K562 (cell line): ENCODE data around the gene CAMK2B. TPM values are rescaled to one million over a fixed set of nuclear protein-coding genes. Genes with fewer than 3 reads are reported as not detected.

ENCODE experiments used
- ATAC-seq: fragments of 200-7000 bp; cut with Tn5 transposase; 3 replicates; pipeline ENCODE4 v1.9.1; 2020; ENCODE audit warnings: moderate library complexity
- BruUV-seq: library from RNA; stranded (reverse); fragments of 400-500 nt; replicated peaks from 2 replicates; lab custom pipeline; 2021; lab: Mats Ljungman, UMichigan
- CTCF ChIA-PET: fragments of 300-600 bp; formaldehyde crosslinking; extraction: SDS; loops from one replicate; lab custom pipeline; 2021; ENCODE audit warnings: low intra/inter-chr PET ratio; lab: Yijun Ruan, JAX
- POLR2A ChIA-PET: fragments of 300-600, 350-650 bp; sonication (Branson Sonifier 250); formaldehyde crosslinking; extraction: SDS; loops from one replicate; lab custom pipeline; 2021; ENCODE audit warnings: antibody characterized with exemption, inconsistent platforms; lab: Yijun Ruan, JAX
- DNase-seq, 4 experiments: peaks; one replicate each; pipeline versions ENCODE4 v3.0.0 to v3.0.0-alpha.2; 2011 to 2018; ENCODE audit warnings: low spot score in 3 of 4, mixed read lengths in 3 of 4; ENCODE audit errors: extremely low read depth in 1 of 4
- FAIRE-seq: peaks from 2 replicates; lab custom pipeline; 2011; peaks lifted over from hg19 to GRCh38; lab: Jason Lieb, UNC
- H2AFZ ChIP-seq: 2 replicates; pipeline ENCODE4 v1.6.0; 2011; ENCODE audit warnings: low read depth, low read length, control low read depth, inconsistent platforms
- H3K27ac ChIP-seq: fragments of 200-600 bp; 3 replicates; pipeline ENCODE4 v1.8.0; 2011; ENCODE audit warnings: low read depth, mild to moderate bottlenecking, control low read depth, inconsistent platforms, low read length, moderate library complexity, mixed read lengths; ENCODE audit errors: extremely low read depth
- H3K27me3 ChIP-seq, 2 experiments: fragments of 300-600 bp in 1 of 2; 2 replicates in 1 of 2; 3 replicates in 1 of 2; pipeline versions ENCODE4 v1.6.0 to v1.8.0; 2011; ENCODE audit warnings: inconsistent platforms in 2 of 2, low read length in 2 of 2, mild to moderate bottlenecking in 1 of 2, mixed read lengths in 1 of 2, moderate library complexity in 1 of 2; ENCODE audit not compliant: control insufficient read depth in 2 of 2, insufficient read depth in 2 of 2
- H3K36me3 ChIP-seq: fragments of 300-600 bp; 3 replicates; pipeline ENCODE4 v1.8.0; 2011; ENCODE audit warnings: mild to moderate bottlenecking, low read length, inconsistent platforms; ENCODE audit not compliant: control insufficient read depth, insufficient read depth
- H3K4me1 ChIP-seq, 2 experiments: fragments of 200-600 bp in 1 of 2; replicated peaks in 1 of 2; 2 replicates in 1 of 2; 3 replicates in 1 of 2; pipeline versions ENCODE4 v1.5.1 to v1.8.0; 2011; ENCODE audit warnings: inconsistent platforms in 2 of 2, low read length in 2 of 2, mild to moderate bottlenecking in 1 of 2, mixed read lengths in 1 of 2, moderate library complexity in 1 of 2; ENCODE audit not compliant: control insufficient read depth in 2 of 2, insufficient read depth in 2 of 2
- H3K4me2 ChIP-seq: 2 replicates; pipeline ENCODE4 v1.6.1; 2011; ENCODE audit warnings: low read length, control low read depth, inconsistent platforms, mixed read lengths; ENCODE audit not compliant: insufficient read depth
- H3K4me3 ChIP-seq: fragments of 200-600 bp; sonication (generic), shearing (Covaris generic); 2 replicates; pipeline ENCODE4 v1.5.1; 2016; ENCODE audit warnings: control low read depth, inconsistent platforms
- H3K79me2 ChIP-seq: fragments of 200-600 bp; 3 replicates; pipeline ENCODE4 v1.8.0; 2011; ENCODE audit warnings: low read length, inconsistent platforms; ENCODE audit not compliant: control insufficient read depth, insufficient read depth
- H3K9ac ChIP-seq, 2 experiments: 2 replicates each; pipeline versions ENCODE4 v1.6.0 to v1.6.1; 2011; ENCODE audit warnings: low read depth in 2 of 2, low read length in 2 of 2, control low read depth in 1 of 2, inconsistent platforms in 1 of 2, mild to moderate bottlenecking in 1 of 2, mixed read lengths in 1 of 2; ENCODE audit not compliant: insufficient read depth in 1 of 2
- H3K9me1 ChIP-seq: one replicate; pipeline ENCODE4 v1.6.0; 2011; ENCODE audit warnings: inconsistent platforms, mild to moderate bottlenecking, low read length, moderate library complexity; ENCODE audit not compliant: control insufficient read depth, insufficient read depth
- H3K9me3 ChIP-seq: replicated peaks from 2 replicates; pipeline ENCODE4 v1.5.1; 2011; ENCODE audit warnings: low read depth, low read length, inconsistent platforms; ENCODE audit not compliant: control insufficient read depth, insufficient read depth
- H4K20me1 ChIP-seq: replicated peaks from 2 replicates; pipeline ENCODE4 v1.6.1; 2011; ENCODE audit warnings: low read length, inconsistent platforms, mixed read lengths; ENCODE audit not compliant: control insufficient read depth, insufficient read depth
- KLF16 ChIP-seq: IDR thresholded peaks from 2 replicates; pipeline ENCODE4 v1.6.1; 2016; ENCODE audit warnings: antibody characterized with exemption
- ZNF512 ChIP-seq: IDR thresholded peaks from 2 replicates; pipeline ENCODE4 v1.6.1; 2016; ENCODE audit warnings: missing genetic modification characterization, missing compliant biosample characterization
- WGBS: fragments of 100-300 bp; shearing (Covaris generic); methylation state at CpG from one replicate; pipeline ENCODE4 v1.1.6; 2016; ENCODE audit warnings: low coverage, mixed read lengths; ENCODE audit not compliant: insufficient coverage; ENCODE audit errors: missing lambda C conversion rate; 5-methylcytosine and 5-hydroxymethylcytosine counted together
- in situ Hi-C: fragments of 300-500 bp; cut with MboI; formaldehyde crosslinking; loops from 4 replicates; pipeline ENCODE4 v1.15.0; 2018; ENCODE audit warnings: inconsistent platforms, mixed read lengths
- intact Hi-C: fragments of 100-400 bp; cut with micrococcal nuclease; formaldehyde crosslinking; loops from 2 replicates; pipeline ENCODE4 v1.14.2; 2022
- polyA plus RNA-seq, 8 experiments: library from polyadenylated mRNA; depleted of rRNA in 4 of 8; stranded (reverse) in 5 of 8; unstranded in 3 of 8; fragments of >200 nt; fragmentation: Nextera tagmentation in 2 of 8; fragmentation: Illumina TruSeq in 1 of 8; extraction: Ambion mirVana in 2 of 8; extraction: Trizol in 1 of 8; gene quantifications; 2 replicates each; pipeline versions ENCODE4 v1.2.1 to v1.2.3, GENCODE V29; 2011 to 2014; ENCODE audit warnings: inconsistent platforms in 1 of 8, missing spikeins in 1 of 8
- total RNA-seq, 7 experiments: library from RNA; depleted of rRNA in 6 of 7; stranded (reverse); fragments of >200 nt in 6 of 7; fragmentation: Illumina TruSeq in 2 of 7; extraction: Trizol in 2 of 7; gene quantifications; 2 replicates each; pipeline versions ENCODE4 v1.2.1 to v1.2.3, GENCODE V29; 2011 to 2021; ENCODE audit warnings: low replicate concordance in 1 of 7

The CAMK2B gene
- total and polyA plus RNA-seq, 9 of the 15 experiments (the other 6 are each of a cell fraction or from before 2014, with no cell fraction given): 0.04 to 0.09 (median 0.05) TPM; not detected in 4

- Histone ChIP-seq H3K27me3 (peaks cover 0 to 12% of the 10 kb centered on the region in 2 experiments; a peak in 2 of 5 replicates), H3K79me2 (no peaks in the 10 kb centered on the region), H4K20me1 (no peaks in the 10 kb centered on the region), H3K4me2 (no peak overlapping the region), H3K4me1 (peaks cover 3 to 62% of the 10 kb centered on the region in 2 experiments; a peak in 4 of 5 replicates), H3K9me3 (no peaks in the 10 kb centered on the region), H3K27ac (no peak overlapping the region), H3K9ac (no peak overlapping the region), H3K9me1 (peaks cover 1% of the 10 kb centered on the region), H3K36me3 (no peaks in the 10 kb centered on the region), H2AFZ (no peak overlapping the region), H3K4me3 (no peak overlapping the region)
- intact Hi-C loops: no loop called here
- BruUV-seq: no TSS peak
- DNase-seq: no peak
- ATAC-seq: no peak
- no peak for TF ChIP-seq KLF16
- TF ChIP-seq ZNF512 (tag): 0 out of 2 replicates have a peak, but pooled peaks have one; percentile 30
- no peak for FAIRE-seq
- WGBS: 72% methylated on average over 9 of the region's 18 CpGs
- in situ Hi-C loops: no loop called here
- ChIA-PET CTCF (no interaction called here), POLR2A (interaction anchor here (1.0 to 1.3 kb wide), 2 partner anchors 96 to 355 kb away, joined by 4 to 5 read pairs; partner anchors contain the start of gene POLD2)
These were observed 105.9 kb downstream of the CAMK2B start for GRCh38 chr7:44219371-44220045.
